ENCODE measurements around the gene PEX11B. TPM values are rescaled to one million over a fixed set of nuclear protein-coding genes. Genes with fewer than 3 reads are reported as not detected.
"Not testable (repeated sequence)": the region's sequence is repeated elsewhere in the genome, so short reads cannot be mapped to it uniquely, and the experiment has no call there.

Gene PEX11B
- total RNA-seq, 1 donor from 2014 or later = 24.4 TPM

- intact Hi-C loops (cut with micrococcal nuclease) = no loop called here
- H3K36me3 ChIP-seq = peaks cover 34% of the 10 kb centered on the region
- peaks cover 23% of the 10 kb centered on the region for H3K4me1 ChIP-seq
- TF ChIP-seq CTCF (IDR thresholded peaks at IDR 0.05; ENCODE audit: borderline replicate concordance) = no peak
- peak overlapping the region; percentile 76 for H3K4me3 ChIP-seq
- H3K27ac ChIP-seq (replicated peaks) = peak overlapping the region; percentile 96
- H3K27me3 ChIP-seq (ENCODE audit: low read depth) = no peaks in the 10 kb centered on the region
- no peaks in the 10 kb centered on the region for H3K9me3 ChIP-seq (replicated peaks)
- DNase-seq = no peak
These were observed 9.6 kb upstream of the PEX11B start for GRCh38 chr1:145927916-145928643.

GRCh38 chr1:145927063-145927886 is 8.8 kb upstream of the PEX11B start, which contains the start of gene RBM8A:
RBM8A (minus strand) TSS chr1:145927484; CDS start chr1:145927426, 58 bp downstream.
- no peaks in the 10 kb centered on the region for H3K27me3 ChIP-seq (ENCODE audit: low read depth)
- H3K4me3 ChIP-seq = peak within 1 kb of the TSS; percentile 76
- peak; percentile 67 for TF ChIP-seq CTCF (IDR thresholded peaks at IDR 0.05; ENCODE audit: borderline replicate concordance)
- peaks cover 30% of the 10 kb centered on the region for H3K36me3 ChIP-seq
- peak within 1 kb of the TSS; percentile 96 for H3K27ac ChIP-seq (replicated peaks)
- peaks cover 23% of the 10 kb centered on the region for H3K4me1 ChIP-seq
- H3K9me3 ChIP-seq (replicated peaks) = no peaks in the 10 kb centered on the region
- intact Hi-C loops (cut with micrococcal nuclease) = no loop called here
- DNase-seq = peak; percentile 91

GRCh38 chr1:145926686-145927062 is 8.2 kb upstream of the PEX11B start:
- no peak for DNase-seq
- no peak for TF ChIP-seq CTCF (IDR thresholded peaks at IDR 0.05; ENCODE audit: borderline replicate concordance)
- Histone ChIP-seq H3K36me3 (peaks cover 24% of the 10 kb centered on the region), H3K4me3 (peak overlapping the region; percentile 76), H3K4me1 (peaks cover 23% of the 10 kb centered on the region), H3K27me3 (ENCODE audit: low read depth) (no peaks in the 10 kb centered on the region), H3K9me3 (replicated peaks) (no peaks in the 10 kb centered on the region), H3K27ac (replicated peaks) (peak overlapping the region; percentile 96)
- intact Hi-C loops (cut with micrococcal nuclease) = no loop called here

GRCh38 chr1:145922266-145922665 is 3.7 kb upstream of the PEX11B start:
- TF ChIP-seq CTCF (IDR thresholded peaks at IDR 0.05; ENCODE audit: borderline replicate concordance) = no peak
- no peak for DNase-seq
- H3K4me1 ChIP-seq = peaks cover 45% of the 10 kb centered on the region
- intact Hi-C loops (cut with micrococcal nuclease) = no loop called here
- no peak overlapping the region for H3K4me3 ChIP-seq
- no peak overlapping the region for H3K27ac ChIP-seq (replicated peaks)
- no peaks in the 10 kb centered on the region for H3K9me3 ChIP-seq (replicated peaks)
- no peaks in the 10 kb centered on the region for H3K27me3 ChIP-seq (ENCODE audit: low read depth)
- peaks cover 18% of the 10 kb centered on the region for H3K36me3 ChIP-seq

DNA sequence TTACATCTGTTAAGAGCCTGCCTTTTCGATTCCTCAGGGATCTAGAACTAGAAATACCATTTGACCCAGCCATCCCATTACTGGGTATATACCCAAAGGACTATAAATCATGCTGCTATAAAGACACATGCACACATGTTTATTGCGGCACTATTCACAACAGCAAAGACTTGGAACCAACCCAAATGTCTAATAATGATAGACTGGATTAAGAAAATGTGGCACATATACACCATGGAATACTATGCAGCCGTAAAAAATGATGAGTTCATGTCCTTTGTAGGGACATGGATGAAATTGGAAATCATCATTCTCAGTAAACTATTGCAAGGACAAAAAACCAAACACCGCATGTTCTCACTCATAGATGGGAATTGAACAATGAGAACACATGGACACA is 1.8 kb upstream of the PEX11B start:
- Histone ChIP-seq H3K4me3 (peak overlapping the region; percentile 94), H3K36me3 (peaks cover 29% of the 10 kb centered on the region), H3K4me1 (peaks cover 36% of the 10 kb centered on the region)
- H3K27ac ChIP-seq (replicated peaks); H3K27me3 ChIP-seq (ENCODE audit: low read depth); intact Hi-C loops (cut with micrococcal nuclease); DNase-seq; H3K9me3 ChIP-seq (replicated peaks): not testable (repeated sequence)

All from left ventricle myocardium inferior (tissue), 1 donor.